IPS-20b (cell line): ENCODE measurements around the gene ADAMTS18.
A peak's percentile ranks its signal among the peaks of the same experiment; 100 is the strongest.
"Not testable (repeated sequence)": the region's sequence is repeated elsewhere in the genome, so short reads cannot be mapped to it uniquely, and the experiment has no call there.

Experiments
- H3K27ac ChIP-seq: one replicate; pipeline ENCODE4 v1.5.1; 2013; ENCODE audit warnings: low read length
- H3K27me3 ChIP-seq: 2 replicates; pipeline ENCODE4 v1.6.1; 2013; ENCODE audit warnings: mild to moderate bottlenecking, low read length, inconsistent platforms; ENCODE audit not compliant: insufficient read depth
- H3K36me3 ChIP-seq: 2 replicates; pipeline ENCODE4 v1.6.1; 2013; ENCODE audit warnings: low read depth, mild to moderate bottlenecking, inconsistent platforms, low read length, moderate library complexity; ENCODE audit not compliant: insufficient read depth
- H3K4me1 ChIP-seq: 2 replicates; pipeline ENCODE4 v1.6.1; 2013; ENCODE audit warnings: mild to moderate bottlenecking, control low read depth, inconsistent platforms, low read length, moderate library complexity; ENCODE audit not compliant: insufficient read depth
- H3K4me3 ChIP-seq: 2 replicates; pipeline ENCODE4 v1.5.1; 2013; ENCODE audit warnings: mild to moderate bottlenecking, low read length, inconsistent platforms
- H3K9ac ChIP-seq: 2 replicates; pipeline ENCODE4 v1.6.1; 2013; ENCODE audit warnings: low read depth, mild to moderate bottlenecking, inconsistent platforms, low read length, moderate library complexity
- H3K9me3 ChIP-seq: 2 replicates; pipeline ENCODE4 v1.6.1; 2013; ENCODE audit warnings: mild to moderate bottlenecking, low read depth, low read length, inconsistent platforms; ENCODE audit not compliant: insufficient read depth

Gene ADAMTS18

GRCh38 chr16:77276661-77277060, 158.2 kb downstream of the ADAMTS18 start:
- no peaks in the 10 kb centered on the region for H3K9me3 ChIP-seq
- H3K27ac ChIP-seq, result no peak overlapping the region

GRCh38 chr16:77275303-77275702, 159.5 kb downstream of the ADAMTS18 start:
- not testable (repeated sequence) for H3K9ac ChIP-seq, H3K4me1 ChIP-seq, H3K36me3 ChIP-seq, H3K27me3 ChIP-seq, H3K9me3 ChIP-seq, H3K4me3 ChIP-seq, H3K27ac ChIP-seq

More at GRCh38 chr16:77276661-77277060, 158.2 kb downstream of the ADAMTS18 start:
- no peaks in the 10 kb centered on the region for H3K36me3 ChIP-seq
- no peak overlapping the region for H3K4me3 ChIP-seq
- H3K9ac ChIP-seq, result no peak overlapping the region
- no peaks in the 10 kb centered on the region for H3K27me3 ChIP-seq
- peaks cover 2% of the 10 kb centered on the region; the same call in 1 of the 2 replicates for H3K4me1 ChIP-seq

GRCh38 chr16:77273815-77274214, 161.0 kb downstream of the ADAMTS18 start:
- Histone ChIP-seq H3K9ac (no peak overlapping the region), H3K9me3 (no peaks in the 10 kb centered on the region), H3K4me1 (peaks cover 2% of the 10 kb centered on the region; the same call in 1 of the 2 replicates), H3K27ac (no peak overlapping the region), H3K4me3 (no peak overlapping the region), H3K36me3 (no peaks in the 10 kb centered on the region), H3K27me3 (no peaks in the 10 kb centered on the region)

GRCh38 chr16:77271532-77272426, 163.1 kb downstream of the ADAMTS18 start:
- no peaks in the 10 kb centered on the region for H3K27me3 ChIP-seq
- H3K27ac ChIP-seq, result no peak overlapping the region
- no peak overlapping the region for H3K9ac ChIP-seq
- no peaks in the 10 kb centered on the region for H3K36me3 ChIP-seq
- no peaks in the 10 kb centered on the region for H3K9me3 ChIP-seq
- no peak overlapping the region for H3K4me3 ChIP-seq
- peaks cover 2% of the 10 kb centered on the region; the same call in 1 of the 2 replicates for H3K4me1 ChIP-seq

GRCh38 chr16:77266185-77266584, 168.6 kb downstream of the ADAMTS18 start:
- not testable (repeated sequence) for H3K36me3 ChIP-seq, H3K4me3 ChIP-seq, H3K27me3 ChIP-seq, H3K9me3 ChIP-seq, H3K4me1 ChIP-seq, H3K9ac ChIP-seq, H3K27ac ChIP-seq

- no peaks in the 10 kb centered on the region for H3K9me3 ChIP-seq
- H3K27ac ChIP-seq, result no peak overlapping the region
- no peaks in the 10 kb centered on the region for H3K36me3 ChIP-seq
- no peaks in the 10 kb centered on the region for H3K4me1 ChIP-seq
- H3K27me3 ChIP-seq, result no peaks in the 10 kb centered on the region
- no peak overlapping the region for H3K4me3 ChIP-seq
- H3K9ac ChIP-seq, result no peak overlapping the region
Measured at GRCh38 chr16:77262971-77263370, 171.9 kb downstream of the ADAMTS18 start.

- Histone ChIP-seq H3K27me3 (no peaks in the 10 kb centered on the region), H3K4me1 (no peaks in the 10 kb centered on the region), H3K36me3 (no peaks in the 10 kb centered on the region), H3K9me3 (no peaks in the 10 kb centered on the region), H3K4me3 (no peak overlapping the region), H3K9ac (no peak overlapping the region), H3K27ac (no peak overlapping the region)
Measured at GRCh38 chr16:77250400-77250799, 184.4 kb downstream of the ADAMTS18 start.

- Histone ChIP-seq H3K4me3 (no peak overlapping the region), H3K9me3 (no peaks in the 10 kb centered on the region), H3K4me1 (no peaks in the 10 kb centered on the region), H3K27me3 (no peaks in the 10 kb centered on the region), H3K27ac (no peak overlapping the region), H3K9ac (no peak overlapping the region), H3K36me3 (no peaks in the 10 kb centered on the region)
Measured at GRCh38 chr16:77246150-77246549, 188.7 kb downstream of the ADAMTS18 start.

- not testable (repeated sequence) for H3K27ac ChIP-seq, H3K9me3 ChIP-seq, H3K27me3 ChIP-seq, H3K4me3 ChIP-seq, H3K9ac ChIP-seq, H3K36me3 ChIP-seq
- peaks cover 16% of the 10 kb centered on the region; the same call in 1 of the 2 replicates for H3K4me1 ChIP-seq
Measured at GRCh38 chr16:77242471-77242870, 192.4 kb downstream of the ADAMTS18 start.

GRCh38 chr16:77238593-77238992, 196.2 kb downstream of the ADAMTS18 start:
- Histone ChIP-seq H3K9ac (no peak overlapping the region), H3K36me3 (no peaks in the 10 kb centered on the region), H3K9me3 (no peaks in the 10 kb centered on the region), H3K27me3 (peaks cover 5% of the 10 kb centered on the region; the same call in 1 of the 2 replicates), H3K27ac (no peak overlapping the region), H3K4me3 (no peak overlapping the region), H3K4me1 (peaks cover 23% of the 10 kb centered on the region)

- Histone ChIP-seq H3K9ac (no peak overlapping the region), H3K27ac (no peak overlapping the region), H3K27me3 (peaks cover 5% of the 10 kb centered on the region; the same call in 1 of the 2 replicates), H3K4me3 (no peak overlapping the region), H3K36me3 (no peaks in the 10 kb centered on the region), H3K4me1 (peaks cover 23% of the 10 kb centered on the region), H3K9me3 (no peaks in the 10 kb centered on the region)
Measured at GRCh38 chr16:77236063-77236511, 198.7 kb downstream of the ADAMTS18 start.

- H3K27ac ChIP-seq, result no peak overlapping the region
- peaks cover 23% of the 10 kb centered on the region for H3K4me1 ChIP-seq
- peaks cover 5% of the 10 kb centered on the region; the same call in 1 of the 2 replicates for H3K27me3 ChIP-seq
- H3K36me3 ChIP-seq, result no peaks in the 10 kb centered on the region
- H3K4me3 ChIP-seq, result no peak overlapping the region
- peak overlapping the region; percentile 34; the same call in 1 of the 2 replicates for H3K9ac ChIP-seq
- no peaks in the 10 kb centered on the region for H3K9me3 ChIP-seq
Measured at GRCh38 chr16:77234611-77235010, 200.2 kb downstream of the ADAMTS18 start.
